Aorta (tissue), 5 donors: ENCODE data around the gene FGL2. TPM values are rescaled to one million over a fixed set of nuclear protein-coding genes. Genes with fewer than 3 reads are reported as not detected.
"Not testable (repeated sequence)": the region's sequence is repeated elsewhere in the genome, so short reads cannot be mapped to it uniquely, and the experiment has no call there.

Experiments
- ATAC-seq: fragments of 200-7000 bp; cut with Tn5 transposase; one replicate; pipeline ENCODE4 v1.9.1; 2022; ENCODE audit warnings: moderate library complexity; ENCODE audit not compliant: low FRiP score
- DNase-seq, 2 donors: peaks; one replicate each; pipeline ENCODE4 v3.0.0-alpha.2; 2020
- H3K27ac ChIP-seq, 2 donors: one replicate each; pipeline ENCODE4 v1.5.1; 2013; ENCODE audit warnings: low read length in 2 of 2, mild to moderate bottlenecking in 2 of 2, moderate library complexity in 2 of 2, control low read depth in 1 of 2, inconsistent platforms in 1 of 2, low read depth in 1 of 2
- H3K27me3 ChIP-seq, 2 donors: one replicate each; pipeline ENCODE4 v1.6.1; 2013; ENCODE audit warnings: control low read depth in 1 of 2, low read length in 1 of 2, mild to moderate bottlenecking in 1 of 2, moderate library complexity in 1 of 2; ENCODE audit not compliant: insufficient read depth in 2 of 2, control insufficient read depth in 1 of 2
- H3K36me3 ChIP-seq, 2 donors: one replicate each; pipeline ENCODE4 v1.6.1; 2013; ENCODE audit warnings: control low read depth in 1 of 2, low read length in 1 of 2, mild to moderate bottlenecking in 1 of 2; ENCODE audit not compliant: insufficient read depth in 2 of 2, control insufficient read depth in 1 of 2
- H3K4me1 ChIP-seq, 2 donors: one replicate each; pipeline ENCODE4 v1.6.1; 2013; ENCODE audit warnings: low read length in 2 of 2, control low read depth in 1 of 2, mild to moderate bottlenecking in 1 of 2, moderate library complexity in 1 of 2; ENCODE audit not compliant: insufficient read depth in 2 of 2, control insufficient read depth in 1 of 2
- H3K4me3 ChIP-seq, 2 donors: one replicate each; pipeline ENCODE4 v1.5.1; 2013; ENCODE audit warnings: low read length in 2 of 2, control low read depth in 1 of 2, mild to moderate bottlenecking in 1 of 2
- H3K9me3 ChIP-seq: one replicate; pipeline ENCODE4 v1.6.1; 2013; ENCODE audit warnings: mild to moderate bottlenecking, low read length; ENCODE audit not compliant: control insufficient read depth
- WGBS, 2 donors: extraction: QIAGEN DNeasy Blood & Tissue Kit; methylation state at CpG; one replicate each; pipeline ENCODE4 v1.1.7; 2013; 5-methylcytosine and 5-hydroxymethylcytosine counted together
- intact Hi-C, 2 donors: fragments of 100-400 bp; cut with DNase I; formaldehyde crosslinking; loops; one replicate each; pipeline versions ENCODE4 v1.14.2 to v1.15.0; 2022
- polyA plus RNA-seq, 2 donors: library from polyadenylated mRNA; stranded (reverse); fragments of 200-250 nt; gene quantifications; one replicate each; pipeline ENCODE4 v1.2.3, GENCODE V29; 2013
- total RNA-seq, 2 donors: library from RNA; stranded (reverse); fragmentation: NEBNext Ultra II Directional; extraction: Animal tissue kit (Norgen Biotek cat#: 25700); gene quantifications; one replicate each; pipeline ENCODE4 v1.2.1, GENCODE V29; 2021
- donor health status: healthy with polysubstance abuse.
- donor health status: Bipolar disorder and iron deficiency.
- donor health status: DM: no; HTN: no; CAD: no.
- donor health status: DM: no; HTN: no; CAD: no.
- donor health status: DM: yes; HTN: yes; CAD: no.

FGL2 gene
- total and polyA plus RNA-seq, 4 donors = 104 to 246 (median 162) TPM

GRCh38 chr7:77222065-77222464 is 22.4 kb upstream of the FGL2 start:
- ATAC-seq (no peak), DNase-seq (no peak)
- intact Hi-C loops = no loop called here
- H3K27ac ChIP-seq = no peak overlapping the region
- H3K4me3 ChIP-seq = no peak overlapping the region
- WGBS, 2 donors = 95% methylated on average over 4 of the region's 4 CpGs
- no peaks in the 10 kb centered on the region for H3K9me3 ChIP-seq
- no peaks in the 10 kb centered on the region for H3K36me3 ChIP-seq
- no peaks in the 10 kb centered on the region for H3K27me3 ChIP-seq
- H3K4me1 ChIP-seq = no peaks in the 10 kb centered on the region

GRCh38 chr7:77219701-77220331 is 20.2 kb upstream of the FGL2 start:
- WGBS, 2 donors = 91 to 93% methylated on average over 10 of the region's 10 CpGs

GRCh38 chr7:77217474-77218185 is 18.0 kb upstream of the FGL2 start:
- H3K27ac ChIP-seq = no peak overlapping the region
- no peaks in the 10 kb centered on the region for H3K36me3 ChIP-seq
- H3K4me3 ChIP-seq = no peak overlapping the region
- no peaks in the 10 kb centered on the region for H3K9me3 ChIP-seq
- ATAC-seq (no peak), DNase-seq (no peak)
- no peaks in the 10 kb centered on the region for H3K4me1 ChIP-seq
- no peaks in the 10 kb centered on the region for H3K27me3 ChIP-seq
- intact Hi-C loops = no loop called here
- WGBS, 2 donors = 97 to 99% methylated on average over 2 of the region's 2 CpGs

More at GRCh38 chr7:77219701-77220331, 20.2 kb upstream of the FGL2 start:
- DNase-seq, intact Hi-C loops, H3K27ac ChIP-seq, H3K4me1 ChIP-seq, H3K4me3 ChIP-seq, ATAC-seq, H3K9me3 ChIP-seq, H3K27me3 ChIP-seq, H3K36me3 ChIP-seq: not testable (repeated sequence)

- DNase-seq (no peak), ATAC-seq (no peak)
- no peaks in the 10 kb centered on the region for H3K27me3 ChIP-seq
- no peaks in the 10 kb centered on the region for H3K36me3 ChIP-seq
- WGBS, 2 donors = 93 to 94% methylated on average over 3 of the region's 3 CpGs
- H3K9me3 ChIP-seq = no peaks in the 10 kb centered on the region
- no peak overlapping the region for H3K4me3 ChIP-seq
- H3K4me1 ChIP-seq = no peaks in the 10 kb centered on the region
- H3K27ac ChIP-seq = no peak overlapping the region
- intact Hi-C loops = no loop called here
Observed at GRCh38 chr7:77216181-77216845, 16.7 kb upstream of the FGL2 start.

GRCh38 chr7:77209479-77210139 is 10.0 kb upstream of the FGL2 start:
- DNase-seq (no peak), ATAC-seq (no peak)
- Histone ChIP-seq H3K9me3 (no peaks in the 10 kb centered on the region), H3K36me3 (no peaks in the 10 kb centered on the region), H3K27ac (no peak overlapping the region), H3K27me3 (no peaks in the 10 kb centered on the region), H3K4me3 (no peak overlapping the region), H3K4me1 (no peaks in the 10 kb centered on the region)
- 96 to 98% methylated on average over 6 of the region's 6 CpGs for WGBS, 2 donors
- intact Hi-C loops = no loop called here

GRCh38 chr7:77208416-77208815 is 8.8 kb upstream of the FGL2 start:
- intact Hi-C loops = no loop called here
- no peaks in the 10 kb centered on the region for H3K4me1 ChIP-seq
- DNase-seq (no peak), ATAC-seq (no peak)
- no peaks in the 10 kb centered on the region for H3K36me3 ChIP-seq
- H3K4me3 ChIP-seq = no peak overlapping the region
- no peaks in the 10 kb centered on the region for H3K9me3 ChIP-seq
- no peak overlapping the region for H3K27ac ChIP-seq
- H3K27me3 ChIP-seq = no peaks in the 10 kb centered on the region

GRCh38 chr7:77205706-77206105 is 6.1 kb upstream of the FGL2 start:
- Histone ChIP-seq H3K27ac (no peak overlapping the region), H3K4me3 (no peak overlapping the region), H3K27me3 (no peaks in the 10 kb centered on the region), H3K4me1 (no peaks in the 10 kb centered on the region), H3K9me3 (no peaks in the 10 kb centered on the region), H3K36me3 (no peaks in the 10 kb centered on the region)
- DNase-seq = no peak
- intact Hi-C loops = no loop called here
- no peak for ATAC-seq
- 98 to 99% methylated on average over 3 of the region's 3 CpGs for WGBS, 2 donors

- H3K4me1 ChIP-seq = no peaks in the 10 kb centered on the region
- ATAC-seq (no peak), DNase-seq (no peak)
- H3K27me3 ChIP-seq = no peaks in the 10 kb centered on the region
- H3K4me3 ChIP-seq = no peak overlapping the region
- intact Hi-C loops = loop anchor here in 1 of 2 donors (5.0 kb wide), 1 partner anchor 35 kb away; no protein-coding TSS in a partner anchor
- H3K36me3 ChIP-seq = no peaks in the 10 kb centered on the region
- 77 to 88% methylated on average over 4 of the region's 4 CpGs for WGBS, 2 donors
- no peaks in the 10 kb centered on the region for H3K9me3 ChIP-seq
- H3K27ac ChIP-seq = no peak overlapping the region
Observed at GRCh38 chr7:77202481-77202976, 2.9 kb upstream of the FGL2 start.
